IPS DF 4.7 (cell line): ENCODE measurements around the gene PRLH.
A peak's percentile ranks its signal among the peaks of the same experiment; 100 is the strongest.
"Not testable (repeated sequence)": the region's sequence is repeated elsewhere in the genome, so short reads cannot be mapped to it uniquely, and the experiment has no call there.

Source experiments
- DNase-seq: peaks from one replicate; pipeline ENCODE4 v3.0.0-alpha.2; 2013; ENCODE audit warnings: low spot score; ENCODE audit errors: extremely low read depth

Gene PRLH

GRCh38 chr2:237600205-237600846 lies 34.0 kb downstream of the PRLH start:
- DNase-seq, result no peak

GRCh38 chr2:237601453-237602116 lies 35.2 kb downstream of the PRLH start:
- no peak for DNase-seq

DNA sequence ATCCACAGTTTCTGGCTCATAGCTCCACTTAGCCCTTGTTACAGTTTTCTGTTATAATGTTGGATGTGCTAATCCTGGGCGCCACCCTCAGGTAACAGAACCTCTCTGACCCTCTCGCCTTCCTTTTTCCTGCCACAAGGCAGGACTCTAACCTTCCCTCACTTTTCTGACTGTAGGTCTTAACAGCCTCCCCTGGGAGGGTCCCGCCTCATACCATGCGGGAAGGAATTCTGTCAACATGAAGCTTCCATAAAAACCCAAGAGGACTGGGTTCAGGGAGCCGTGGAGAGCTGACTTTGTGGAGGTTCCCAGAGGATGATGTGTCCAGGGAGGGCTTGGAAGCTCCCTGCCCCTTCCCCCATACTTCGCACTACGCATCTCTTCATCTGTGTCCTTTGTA lies 36.0 kb downstream of the PRLH start:
- DNase-seq, result no peak

GRCh38 chr2:237603049-237603717 lies 36.8 kb downstream of the PRLH start:
- DNase-seq, result no peak

DNA sequence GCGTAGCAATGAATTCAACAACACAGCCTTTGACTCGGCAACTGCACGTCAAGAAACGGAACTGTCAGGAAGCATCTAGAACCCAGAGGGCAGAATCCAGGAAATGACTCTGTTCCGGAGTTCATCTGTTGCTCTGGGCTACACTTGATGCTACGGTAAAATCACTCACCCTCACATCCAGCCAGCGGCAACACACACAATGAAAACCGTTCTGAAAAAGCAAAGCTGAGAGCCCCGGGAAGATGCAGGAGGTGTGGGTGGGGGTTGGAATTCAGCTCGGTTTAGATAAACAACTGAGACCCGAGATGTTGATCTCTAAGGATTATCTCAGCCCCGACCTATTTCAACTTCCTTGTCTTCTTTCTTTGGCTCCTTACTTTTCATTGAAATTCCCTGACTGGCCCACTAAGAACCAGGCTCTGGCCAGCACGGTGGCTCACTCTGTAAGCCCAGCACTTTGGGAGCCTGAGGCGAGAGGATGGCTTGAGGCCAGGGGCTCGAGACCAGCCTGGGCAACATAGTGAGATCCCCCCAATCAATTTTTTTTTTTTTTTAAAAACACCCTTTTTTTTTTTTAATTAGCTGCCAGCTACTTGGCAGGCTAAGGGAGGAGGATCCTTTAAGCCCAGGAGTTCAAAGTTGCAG lies 37.5 kb downstream of the PRLH start:
- no peak for DNase-seq

- DNase-seq, result no peak
Observed at GRCh38 chr2:237604391-237604790, 38.0 kb downstream of the PRLH start.

GRCh38 chr2:237604960-237605359 lies 38.6 kb downstream of the PRLH start:
- DNase-seq, result no peak

GRCh38 chr2:237606522-237606921 lies 40.1 kb downstream of the PRLH start:
- not testable (repeated sequence) for DNase-seq

DNA sequence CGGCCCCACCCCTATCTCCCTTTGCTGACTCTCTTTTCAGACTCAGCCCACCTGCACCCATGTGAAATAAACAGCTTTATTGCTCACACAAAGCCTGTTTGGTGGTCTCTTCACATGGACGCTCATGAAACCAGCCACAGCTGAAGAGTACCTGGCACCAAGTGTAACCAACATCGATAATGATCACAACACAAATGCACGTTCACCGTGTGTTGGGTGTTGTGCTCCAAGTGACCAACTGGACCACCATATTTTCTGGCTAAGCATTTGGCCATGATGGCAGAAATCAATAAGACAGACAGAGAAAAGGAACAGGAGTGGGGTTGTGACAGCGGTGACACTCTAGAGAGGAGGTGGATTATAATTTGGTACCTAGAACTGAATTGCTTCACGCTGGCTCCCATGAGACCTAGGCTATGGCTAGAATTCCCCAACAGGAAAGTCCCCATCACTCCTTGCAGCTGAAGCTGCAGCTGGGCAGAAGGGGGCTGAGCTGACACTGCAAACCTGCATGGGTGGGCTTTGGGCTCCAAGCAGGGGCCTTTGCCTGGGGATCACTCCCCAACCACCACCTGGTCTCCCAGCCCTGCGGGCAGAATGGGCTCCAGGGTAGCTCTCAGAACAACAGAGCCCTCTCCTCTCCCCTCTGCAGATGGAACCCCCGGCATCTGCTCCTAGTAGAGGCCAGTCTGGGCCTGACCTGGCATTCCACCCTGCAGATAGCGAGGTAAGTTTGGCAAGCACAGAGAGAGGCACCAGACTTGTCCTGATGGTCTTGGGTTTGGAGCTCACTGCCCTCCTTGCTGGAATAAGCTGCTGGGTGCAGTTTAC lies 46.4 kb downstream of the PRLH start:
- DNase-seq, result no peak

- no peak for DNase-seq
Observed at GRCh38 chr2:237613679-237614078, 47.3 kb downstream of the PRLH start.

DNA sequence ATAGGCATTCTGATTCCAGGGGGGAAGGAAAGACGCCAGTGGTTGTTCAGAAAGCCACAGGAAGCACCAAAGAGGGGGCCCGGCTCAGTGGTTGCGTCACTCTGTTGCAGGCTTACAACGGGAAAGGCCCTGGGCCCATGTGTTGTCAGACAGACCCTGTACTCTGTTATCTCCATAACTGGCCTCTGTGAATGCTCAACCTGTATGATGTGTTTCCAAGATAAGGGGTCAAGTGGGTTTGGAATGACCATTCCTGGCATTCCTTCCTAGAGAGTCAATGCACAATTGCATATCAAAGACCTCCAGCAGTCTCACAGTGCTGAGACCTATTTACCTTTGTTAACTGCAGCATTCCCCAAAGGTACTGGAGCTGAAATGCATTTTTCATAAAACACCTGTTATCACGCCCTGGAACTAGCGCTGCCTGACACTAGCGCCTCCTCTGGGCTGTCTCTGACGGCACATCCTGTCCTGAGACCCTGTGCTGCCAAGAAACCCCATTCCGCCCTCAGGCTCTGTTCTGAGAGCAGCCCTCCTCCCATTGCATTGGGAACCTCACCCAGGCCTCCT lies 47.9 kb downstream of the PRLH start:
- peak; percentile 91 for DNase-seq

- no peak for DNase-seq
Observed at GRCh38 chr2:237615631-237616249, 49.4 kb downstream of the PRLH start.

DNA sequence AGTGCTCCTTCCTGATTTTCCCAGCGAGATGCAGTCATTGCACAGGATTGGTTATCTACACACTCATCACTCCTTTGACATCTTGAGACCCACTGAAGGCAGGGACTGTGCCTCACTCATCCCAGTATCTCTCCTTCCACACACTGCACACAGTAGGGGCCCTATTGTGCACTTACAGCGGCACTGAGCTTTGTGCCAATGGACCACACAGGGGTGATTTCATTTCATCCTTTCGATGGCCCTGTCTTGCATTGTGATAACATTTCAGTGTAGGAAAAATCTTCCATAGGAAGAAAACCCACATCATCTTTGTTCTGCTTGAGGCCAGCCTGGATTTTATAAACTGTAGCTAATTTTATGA lies 50.0 kb downstream of the PRLH start:
- DNase-seq, result no peak
